22Rv1 (cell line): Measurements from ENCODE around the gene AP3S2.

ENCODE experiments used
- CTCF ChIP-seq: fragments of 450-650 bp; IDR thresholded peaks from 2 replicates; pipeline ENCODE4 v1.5.1; 2017; ENCODE audit warnings: mild to moderate bottlenecking
- ZFX ChIP-seq: fragments of 450-650 bp; IDR thresholded peaks from 2 replicates; pipeline ENCODE4 v1.6.1; 2017; ENCODE audit warnings: antibody characterized with exemption, borderline replicate concordance

- TF ChIP-seq CTCF = no peak
- no peak for TF ChIP-seq ZFX
These were observed 75.5 kb downstream of the AP3S2 start for GRCh38 chr15:89818287-89818686.
